Nephron progenitor cell (in vitro differentiated cells): ENCODE data around the gene SOX18.

Experiments used
- DNase-seq: peaks from one replicate; pipeline ENCODE4 v3.0.0; 2021
- H3K27ac Mint-ChIP-seq: 2 replicates; pipeline ENCODE4 v1.8.0; 2021; ENCODE audit warnings: mild to moderate bottlenecking, moderate library complexity, mixed read lengths
- H3K27me3 Mint-ChIP-seq: 2 replicates; pipeline ENCODE4 v1.8.0; 2021; ENCODE audit warnings: mild to moderate bottlenecking, low read depth, mixed read lengths; ENCODE audit not compliant: poor library complexity
- H3K36me3 Mint-ChIP-seq: 2 replicates; pipeline ENCODE4 v1.8.0; 2021; ENCODE audit warnings: low read depth, mixed read lengths
- H3K4me1 Mint-ChIP-seq: 2 replicates; pipeline ENCODE4 v1.8.0; 2021; ENCODE audit warnings: mixed read lengths
- H3K4me3 Mint-ChIP-seq: 2 replicates; pipeline ENCODE4 v1.8.0; 2021; ENCODE audit warnings: mild to moderate bottlenecking, moderate library complexity, mixed read lengths
- H3K9me3 Mint-ChIP-seq: 2 replicates; pipeline ENCODE4 v1.8.0; 2021; ENCODE audit warnings: mild to moderate bottlenecking, moderate library complexity, mixed read lengths
- TF ChIP-seq, protein P1 (sequence below): fragments of 200-600 bp; sonication (generic); IDR thresholded peaks from 2 replicates; pipeline ENCODE4 v1.5.0; 2021; ENCODE audit warnings: antibody characterized with exemption

The SOX18 gene

DNA sequence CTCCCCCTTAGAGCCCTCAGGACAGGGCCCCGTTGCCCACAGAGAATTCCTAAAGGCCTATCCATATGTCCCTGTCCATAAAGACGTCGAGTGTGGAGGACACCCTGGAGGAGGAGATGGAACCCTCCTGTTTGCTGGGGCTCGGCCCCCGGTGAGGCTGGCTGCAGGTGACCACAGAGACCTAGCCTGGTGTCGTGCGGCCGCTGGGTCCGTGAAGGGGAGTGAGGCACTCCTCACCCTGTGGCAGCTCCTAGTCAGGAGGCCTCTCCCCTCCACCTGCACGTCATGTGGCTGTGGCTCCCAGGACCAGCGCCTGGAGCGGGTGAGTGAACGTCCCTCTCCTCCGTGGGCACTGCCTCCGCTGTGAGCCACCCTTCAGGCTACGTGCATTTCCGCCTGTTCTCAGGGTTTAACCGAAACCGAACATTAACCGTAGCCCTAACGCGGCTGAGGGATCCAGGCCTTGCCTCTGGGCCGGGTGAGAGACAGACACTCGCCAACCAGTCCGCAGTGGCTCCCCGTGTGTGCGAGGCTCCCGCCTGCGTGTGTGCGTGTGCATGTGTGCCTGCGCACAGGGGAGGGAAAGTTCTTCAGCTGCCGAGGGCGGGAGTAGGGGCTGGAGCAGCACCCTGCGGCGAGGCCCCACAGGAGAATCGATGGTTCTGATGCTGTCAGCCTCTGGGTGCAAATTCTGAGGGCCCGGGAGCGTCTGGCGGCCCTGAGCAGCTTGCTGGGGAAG, 7.6 kb upstream of the SOX18 start:
- Mint-ChIP-seq H3K27me3 (peaks cover 16% of the 10 kb centered on the region), H3K27ac (no peak overlapping the region), H3K4me1 (peaks cover 43% of the 10 kb centered on the region), H3K9me3 (no peaks in the 10 kb centered on the region), H3K4me3 (no peak overlapping the region), H3K36me3 (no peaks in the 10 kb centered on the region)
- TF ChIP-seq, protein P1, sequence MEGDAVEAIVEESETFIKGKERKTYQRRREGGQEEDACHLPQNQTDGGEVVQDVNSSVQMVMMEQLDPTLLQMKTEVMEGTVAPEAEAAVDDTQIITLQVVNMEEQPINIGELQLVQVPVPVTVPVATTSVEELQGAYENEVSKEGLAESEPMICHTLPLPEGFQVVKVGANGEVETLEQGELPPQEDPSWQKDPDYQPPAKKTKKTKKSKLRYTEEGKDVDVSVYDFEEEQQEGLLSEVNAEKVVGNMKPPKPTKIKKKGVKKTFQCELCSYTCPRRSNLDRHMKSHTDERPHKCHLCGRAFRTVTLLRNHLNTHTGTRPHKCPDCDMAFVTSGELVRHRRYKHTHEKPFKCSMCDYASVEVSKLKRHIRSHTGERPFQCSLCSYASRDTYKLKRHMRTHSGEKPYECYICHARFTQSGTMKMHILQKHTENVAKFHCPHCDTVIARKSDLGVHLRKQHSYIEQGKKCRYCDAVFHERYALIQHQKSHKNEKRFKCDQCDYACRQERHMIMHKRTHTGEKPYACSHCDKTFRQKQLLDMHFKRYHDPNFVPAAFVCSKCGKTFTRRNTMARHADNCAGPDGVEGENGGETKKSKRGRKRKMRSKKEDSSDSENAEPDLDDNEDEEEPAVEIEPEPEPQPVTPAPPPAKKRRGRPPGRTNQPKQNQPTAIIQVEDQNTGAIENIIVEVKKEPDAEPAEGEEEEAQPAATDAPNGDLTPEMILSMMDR = no peak
- DNase-seq = no peak

DNA sequence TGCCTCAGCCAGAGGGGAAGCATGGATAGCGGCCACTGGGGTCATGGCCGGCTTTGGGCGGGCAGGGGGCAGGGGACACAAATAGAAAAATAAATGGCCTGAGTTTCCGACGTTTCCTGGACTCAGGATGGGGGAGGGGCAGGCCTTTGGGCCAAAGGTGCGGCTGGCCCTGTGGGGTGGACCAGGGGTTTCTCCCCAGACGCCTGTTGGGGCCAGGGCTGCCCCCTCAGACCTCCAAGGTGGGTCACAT, 7.1 kb upstream of the SOX18 start:
- TF ChIP-seq, protein P1 = no peak
- DNase-seq = no peak
- H3K27me3 Mint-ChIP-seq = peaks cover 21% of the 10 kb centered on the region

DNA sequence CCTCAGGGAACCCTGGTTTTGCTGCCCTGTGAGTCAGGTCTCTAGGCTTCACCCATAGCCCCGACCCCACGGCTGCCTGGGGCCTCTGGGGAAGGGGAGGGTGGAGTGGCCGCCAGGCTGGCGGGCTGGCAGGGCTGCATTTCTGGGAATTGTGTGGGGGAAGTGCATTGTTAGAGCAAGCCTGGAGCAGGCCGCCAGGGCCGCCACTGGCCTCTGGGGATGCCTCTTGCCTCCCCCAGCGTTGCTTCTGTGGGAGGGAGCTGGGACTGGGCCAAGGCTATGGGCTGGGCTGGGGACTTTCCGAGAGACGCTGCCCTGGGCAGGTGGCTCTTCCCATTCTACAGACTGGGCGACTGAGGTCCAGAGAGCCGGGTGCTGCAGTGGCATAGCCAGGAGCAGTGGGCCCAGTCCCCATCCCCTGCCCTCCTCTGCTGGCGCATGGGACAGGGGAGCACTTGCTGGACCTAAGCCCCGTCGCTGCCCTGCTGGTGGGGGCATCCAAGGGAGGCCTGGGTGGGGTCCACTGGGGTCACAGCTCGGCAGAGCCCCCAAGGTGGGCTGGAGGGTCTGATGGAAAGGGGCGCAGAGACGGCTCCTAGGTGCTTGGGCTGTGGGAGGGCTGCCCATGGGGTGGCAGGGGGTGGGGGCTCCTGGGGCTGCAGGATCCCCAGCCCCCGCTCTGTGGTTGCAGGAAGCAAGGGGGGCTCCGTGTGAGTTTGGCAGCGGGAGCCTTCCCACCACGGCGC, 6.6 kb upstream of the SOX18 start:
- H3K27me3 Mint-ChIP-seq = peaks cover 24% of the 10 kb centered on the region
- no peak overlapping the region for H3K27ac Mint-ChIP-seq
- no peak for DNase-seq
- TF ChIP-seq, protein P1 = no peak
- H3K9me3 Mint-ChIP-seq = no peaks in the 10 kb centered on the region
- H3K4me3 Mint-ChIP-seq = no peak overlapping the region
- H3K4me1 Mint-ChIP-seq = peaks cover 41% of the 10 kb centered on the region
- H3K36me3 Mint-ChIP-seq = no peaks in the 10 kb centered on the region

More for the DNA sequence above, 7.1 kb upstream of the SOX18 start:
- Mint-ChIP-seq H3K9me3 (no peaks in the 10 kb centered on the region), H3K36me3 (no peaks in the 10 kb centered on the region), H3K4me1 (peaks cover 41% of the 10 kb centered on the region), H3K4me3 (no peak overlapping the region), H3K27ac (no peak overlapping the region)

DNA sequence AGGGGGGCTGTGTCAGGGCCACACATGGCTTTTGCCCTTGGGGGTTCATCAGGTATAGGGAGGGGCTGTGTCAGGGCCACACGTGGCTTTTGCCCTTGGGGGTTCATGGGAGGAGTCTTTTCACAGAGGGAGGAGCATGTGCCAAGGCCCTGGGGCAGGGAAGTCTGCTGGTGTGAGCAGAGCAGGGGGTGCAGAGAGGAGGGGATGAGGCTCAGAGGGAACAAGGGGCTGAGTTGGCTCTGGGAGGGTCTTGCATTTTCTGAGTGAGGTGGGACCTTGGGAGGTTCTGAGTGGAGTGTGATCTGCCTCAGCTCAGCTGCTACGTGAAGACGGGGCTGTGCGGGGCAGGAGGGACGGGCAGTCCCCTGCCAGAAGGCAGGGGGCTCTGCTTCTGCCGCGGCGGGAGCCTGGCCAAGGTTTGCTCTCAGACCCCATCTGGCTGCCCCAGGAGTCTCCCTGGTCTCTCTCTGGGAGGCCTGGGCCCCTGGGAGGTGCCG, 6.0 kb upstream of the SOX18 start:
- Mint-ChIP-seq H3K27ac (no peak overlapping the region), H3K4me1 (peaks cover 41% of the 10 kb centered on the region), H3K9me3 (no peaks in the 10 kb centered on the region), H3K4me3 (no peak overlapping the region), H3K36me3 (no peaks in the 10 kb centered on the region), H3K27me3 (peaks cover 30% of the 10 kb centered on the region)
- TF ChIP-seq, protein P1 = no peak
- DNase-seq = no peak

DNA sequence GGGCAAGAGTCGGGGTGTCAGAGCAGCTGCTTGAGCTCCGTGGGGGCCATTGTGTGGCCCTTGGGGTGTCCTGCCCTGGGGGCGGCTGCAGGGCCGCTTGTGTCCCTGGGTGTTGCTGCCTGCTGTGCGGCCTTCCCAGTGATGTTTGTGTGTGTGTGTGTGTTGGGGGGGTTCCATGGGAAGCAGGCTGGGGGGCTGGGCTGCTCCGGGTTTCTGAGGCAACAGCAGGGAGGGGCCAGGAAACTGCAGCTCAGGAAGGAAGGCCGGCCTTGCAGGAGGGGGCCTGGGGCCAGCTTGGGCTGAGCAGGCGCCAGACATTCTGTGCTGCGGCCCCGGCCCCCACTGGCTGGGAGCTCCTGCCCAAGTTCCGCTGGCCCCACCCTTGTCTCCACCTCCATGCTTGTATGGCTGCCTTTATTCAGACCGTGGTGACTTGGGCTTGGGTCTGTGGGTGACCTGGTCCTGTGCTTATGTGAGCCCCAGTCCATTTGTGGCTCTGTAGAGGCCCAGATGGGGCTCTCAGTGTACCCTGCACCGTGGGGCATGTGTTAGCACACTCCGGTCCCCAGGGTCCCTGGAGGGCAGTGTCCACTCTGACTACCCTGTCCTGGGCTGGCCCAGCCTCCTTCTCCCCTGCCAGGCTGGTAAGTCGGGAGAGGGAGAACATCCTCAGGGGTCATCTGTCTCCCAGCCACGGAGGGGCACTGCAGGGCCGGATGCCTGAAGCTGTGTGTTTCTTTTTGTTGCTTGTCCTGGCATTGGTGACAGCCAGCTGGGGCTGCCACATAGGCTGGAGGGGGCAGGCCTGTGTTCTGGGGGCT, 4.6 kb upstream of the SOX18 start:
- peaks cover 27% of the 10 kb centered on the region for H3K27me3 Mint-ChIP-seq
- H3K9me3 Mint-ChIP-seq = no peaks in the 10 kb centered on the region
- H3K36me3 Mint-ChIP-seq = no peaks in the 10 kb centered on the region
- peaks cover 41% of the 10 kb centered on the region for H3K4me1 Mint-ChIP-seq
- peak overlapping the region; percentile 25 for H3K4me3 Mint-ChIP-seq
- TF ChIP-seq, protein P1 = no peak
- DNase-seq = peak; percentile 47
- no peak overlapping the region for H3K27ac Mint-ChIP-seq
